ENCODE results near the gene TTLL10.

DNA sequence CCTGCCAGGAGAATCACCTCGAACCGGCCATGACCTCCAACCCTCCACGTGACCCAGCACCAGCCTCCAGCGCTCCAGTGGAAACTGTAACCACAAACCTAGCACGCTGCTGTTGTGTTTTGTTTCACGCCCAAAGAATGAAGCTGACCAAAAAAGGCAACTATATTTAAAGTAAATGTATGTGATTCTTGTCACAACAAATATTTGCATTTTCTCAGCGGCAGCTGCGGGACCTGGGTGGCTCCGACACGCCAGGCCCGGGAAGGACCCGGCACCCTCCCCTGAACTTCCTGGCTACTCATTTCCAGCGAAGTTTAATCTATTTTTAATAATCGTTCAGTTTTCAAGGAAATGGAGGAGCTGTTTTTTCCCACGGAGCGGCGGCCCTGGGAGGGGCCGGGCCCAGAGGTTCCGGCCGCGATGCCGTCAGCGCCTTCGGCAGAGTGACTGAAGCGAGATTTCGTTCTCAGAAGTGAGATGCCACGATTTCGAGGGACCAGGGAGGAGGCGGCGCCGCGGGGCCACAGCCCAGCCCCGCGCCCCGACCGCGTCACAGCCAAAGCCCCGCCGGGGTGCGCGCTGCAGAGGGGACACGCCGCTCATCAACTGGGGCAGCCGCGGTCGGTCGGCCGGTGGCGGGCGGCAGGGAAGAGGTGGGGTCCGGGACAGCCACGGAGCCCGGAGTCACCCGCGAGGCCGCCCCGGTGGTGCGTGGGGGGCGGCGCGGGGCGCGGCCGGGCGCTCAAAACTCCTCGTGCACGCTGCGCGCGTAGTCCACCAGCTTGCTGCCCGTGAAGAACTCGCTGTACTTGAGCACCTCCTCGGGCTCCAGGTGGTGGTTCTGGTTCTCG is 43.3 kb downstream of the TTLL10 start:
- TF ChIP-seq, protein P1, sequence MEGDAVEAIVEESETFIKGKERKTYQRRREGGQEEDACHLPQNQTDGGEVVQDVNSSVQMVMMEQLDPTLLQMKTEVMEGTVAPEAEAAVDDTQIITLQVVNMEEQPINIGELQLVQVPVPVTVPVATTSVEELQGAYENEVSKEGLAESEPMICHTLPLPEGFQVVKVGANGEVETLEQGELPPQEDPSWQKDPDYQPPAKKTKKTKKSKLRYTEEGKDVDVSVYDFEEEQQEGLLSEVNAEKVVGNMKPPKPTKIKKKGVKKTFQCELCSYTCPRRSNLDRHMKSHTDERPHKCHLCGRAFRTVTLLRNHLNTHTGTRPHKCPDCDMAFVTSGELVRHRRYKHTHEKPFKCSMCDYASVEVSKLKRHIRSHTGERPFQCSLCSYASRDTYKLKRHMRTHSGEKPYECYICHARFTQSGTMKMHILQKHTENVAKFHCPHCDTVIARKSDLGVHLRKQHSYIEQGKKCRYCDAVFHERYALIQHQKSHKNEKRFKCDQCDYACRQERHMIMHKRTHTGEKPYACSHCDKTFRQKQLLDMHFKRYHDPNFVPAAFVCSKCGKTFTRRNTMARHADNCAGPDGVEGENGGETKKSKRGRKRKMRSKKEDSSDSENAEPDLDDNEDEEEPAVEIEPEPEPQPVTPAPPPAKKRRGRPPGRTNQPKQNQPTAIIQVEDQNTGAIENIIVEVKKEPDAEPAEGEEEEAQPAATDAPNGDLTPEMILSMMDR (IDR thresholded peaks at IDR 0.05) = no peak
- TF ChIP-seq JUNB (IDR thresholded peaks at IDR 0.05) = no peak
- TF ChIP-seq ZFP36 (IDR thresholded peaks at IDR 0.05; ENCODE audit: borderline replicate concordance, partially characterized antibody) = no peak
- no peak for TF ChIP-seq JUN (IDR thresholded peaks at IDR 0.05)
